SIG-M5 (cell line): ENCODE results near the gene EFNA4.

Experiments used
- DNase-seq: peaks from one replicate; lab custom pipeline; 2025; lab: John Stamatoyannopoulos, UW

The EFNA4 gene

GRCh38 chr1:155073377-155074242 lies 10.1 kb downstream of the EFNA4 start:
- no peak for DNase-seq

- DNase-seq = no peak
Observed at GRCh38 chr1:155075535-155075934, 12.0 kb downstream of the EFNA4 start.

GRCh38 chr1:155076371-155076770 lies 12.8 kb downstream of the EFNA4 start:
- DNase-seq = no peak

- DNase-seq = no peak
Observed at GRCh38 chr1:155077346-155077745, 13.8 kb downstream of the EFNA4 start.

- DNase-seq = no peak
Observed at GRCh38 chr1:155077758-155078445, 14.4 kb downstream of the EFNA4 start.

GRCh38 chr1:155078469-155079209 lies 15.1 kb downstream of the EFNA4 start, which contains the start of gene EFNA3:
EFNA3 (plus strand) TSS chr1:155078837; CDS start chr1:155078942, 105 bp downstream.
- no peak for DNase-seq

- no peak for DNase-seq
Observed at GRCh38 chr1:155079210-155079486, 15.6 kb downstream of the EFNA4 start.

GRCh38 chr1:155079487-155080311 lies 16.2 kb downstream of the EFNA4 start:
- DNase-seq = no peak

- DNase-seq = no peak
Observed at GRCh38 chr1:155080312-155081228, 17.0 kb downstream of the EFNA4 start.

GRCh38 chr1:155081472-155082300 lies 18.1 kb downstream of the EFNA4 start:
- DNase-seq = no peak

- DNase-seq = no peak
Observed at GRCh38 chr1:155082301-155083051, 18.9 kb downstream of the EFNA4 start.

- DNase-seq = no peak
Observed at GRCh38 chr1:155083052-155083541, 19.6 kb downstream of the EFNA4 start.

- no peak for DNase-seq
Observed at GRCh38 chr1:155083865-155084721, 20.6 kb downstream of the EFNA4 start.

GRCh38 chr1:155084722-155085503 lies 21.4 kb downstream of the EFNA4 start:
- peak; percentile 89 for DNase-seq

GRCh38 chr1:155085504-155086127 lies 22.1 kb downstream of the EFNA4 start:
- DNase-seq = no peak

GRCh38 chr1:155086128-155086741 lies 22.7 kb downstream of the EFNA4 start:
- no peak for DNase-seq
